ENCODE results near the gene LANCL2. TPM values are rescaled to one million over a fixed set of nuclear protein-coding genes. Genes with fewer than 3 reads are reported as not detected.

LANCL2 gene
- total and polyA plus RNA-seq, 2 of the 4 experiments (the other 2 are of a cell fraction): 11.7 to 17.9 TPM

DNA sequence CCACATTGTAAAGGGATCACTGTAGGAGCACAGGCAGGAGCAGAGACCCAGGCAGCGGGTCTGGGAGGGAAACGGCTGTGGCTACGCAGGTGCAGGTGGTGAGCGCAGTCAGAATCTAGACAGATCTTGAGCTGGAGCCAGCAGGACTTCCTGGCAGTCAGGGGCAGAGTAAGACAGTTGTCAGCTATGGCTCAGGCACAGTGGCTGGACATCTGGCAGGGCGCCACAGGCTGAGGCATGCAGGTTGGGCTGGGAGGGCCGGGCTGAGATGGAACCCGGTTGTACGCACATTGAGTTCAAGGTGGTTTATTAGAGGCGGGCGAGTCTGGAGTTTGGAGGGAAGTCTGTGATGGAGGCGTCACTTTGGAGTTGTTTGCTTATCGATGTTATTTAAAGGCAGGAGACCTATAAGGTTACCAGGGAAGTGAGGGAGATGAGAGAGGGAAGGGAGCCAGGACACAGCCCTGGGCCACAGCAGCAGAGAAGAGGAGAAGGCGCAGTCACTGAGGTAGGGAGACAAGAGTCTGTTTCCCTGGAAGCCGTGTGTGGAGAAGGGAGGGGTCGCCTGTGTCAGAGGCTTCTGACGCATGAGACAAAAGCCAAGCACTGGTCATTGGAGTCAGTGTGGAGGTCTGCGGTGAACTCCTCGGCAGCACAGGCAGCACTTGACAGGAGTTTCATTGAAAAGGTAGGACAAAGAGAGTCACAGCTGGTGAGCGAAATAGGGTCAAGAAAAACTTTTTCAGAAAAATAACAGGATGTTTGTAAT, 73.8 kb downstream of the LANCL2 start (continued):
- TF ChIP-seq, protein P1, sequence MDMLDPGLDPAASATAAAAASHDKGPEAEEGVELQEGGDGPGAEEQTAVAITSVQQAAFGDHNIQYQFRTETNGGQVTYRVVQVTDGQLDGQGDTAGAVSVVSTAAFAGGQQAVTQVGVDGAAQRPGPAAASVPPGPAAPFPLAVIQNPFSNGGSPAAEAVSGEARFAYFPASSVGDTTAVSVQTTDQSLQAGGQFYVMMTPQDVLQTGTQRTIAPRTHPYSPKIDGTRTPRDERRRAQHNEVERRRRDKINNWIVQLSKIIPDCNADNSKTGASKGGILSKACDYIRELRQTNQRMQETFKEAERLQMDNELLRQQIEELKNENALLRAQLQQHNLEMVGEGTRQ (IDR thresholded peaks at IDR 0.05; ENCODE audit: low read depth, low read length): no peak

DNA sequence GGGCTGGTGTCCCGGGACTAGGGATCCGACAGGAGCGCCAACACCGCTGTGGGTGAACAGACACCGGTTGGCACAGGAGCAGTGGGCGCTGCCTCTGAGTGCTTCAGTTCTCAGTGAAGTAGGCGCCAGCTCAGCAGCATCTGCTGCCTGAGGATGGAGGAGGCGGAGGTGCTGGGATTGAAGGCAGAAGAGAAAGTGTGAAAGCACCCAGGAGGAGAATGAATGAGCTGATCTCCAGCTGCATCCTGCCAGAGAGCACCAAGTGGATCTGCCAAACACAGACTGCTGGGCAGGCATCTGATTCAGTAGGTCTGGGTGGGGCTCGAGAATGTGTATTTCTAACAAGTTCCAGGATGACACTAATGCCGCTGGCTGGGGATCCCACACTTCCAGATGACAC, 74.5 kb downstream of the LANCL2 start:
- H3K9me3 ChIP-seq (ENCODE audit: control insufficient read depth, insufficient read depth, low read length): no peaks in the 10 kb centered on the region
- in situ Hi-C loops (cut with MboI; ENCODE audit: low sequenced_read_pairs): loop anchor here (5.0 to 25.0 kb wide), 2 partner anchors 153 to 523 kb away; partner anchors contain the start of genes MRPS17 and NIPSNAP2
- H4K8ac ChIP-seq (ENCODE audit: low read depth in 2 of 2, low read length in 2 of 2): no peak overlapping the region
- H3K14ac ChIP-seq (replicated peaks; ENCODE audit: low read depth, low read length): 0 out of 2 replicates have a peak overlapping the region, but pooled peaks have one; percentile 23
- ATAC-seq (ENCODE audit: low read depth) (no peak; the same call in 1 of the 2 replicates), DNase-seq (peak; percentile 36)
- no peaks in the 10 kb centered on the region for H3K79me1 ChIP-seq (ENCODE audit: low read depth in 1 of 2, low read length in 2 of 2)
- intact Hi-C loops (cut with micrococcal nuclease): no loop called here
- BruUV-seq (replicated peaks): no TSS peak
- no peak overlapping the region for H2BK15ac ChIP-seq (ENCODE audit: low read depth, low read length)
- H3K4me3 ChIP-seq (ENCODE audit: insufficient read depth, low read depth, low read length): no peak overlapping the region
- no peak overlapping the region for H2BK20ac ChIP-seq (ENCODE audit: low read depth, low read length)
- dilution Hi-C loops (cut with HindIII; ENCODE audit: low sequenced_read_pairs, unreplicated experiment): no loop called here
- H2AK9ac ChIP-seq (replicated peaks; ENCODE audit: low read depth, low read length, poor library complexity): no peak overlapping the region
- H3K9me1 ChIP-seq (ENCODE audit: insufficient read depth, low read length): peaks cover 4% of the 10 kb centered on the region; the same call in 1 of the 2 replicates
- no peak overlapping the region for H2BK5ac ChIP-seq (ENCODE audit: low read depth, low read length, poor library complexity, severe bottlenecking)
- no peak overlapping the region for H2AK5ac ChIP-seq (ENCODE audit: low read depth, low read length)
- no peaks in the 10 kb centered on the region for H3K27me3 ChIP-seq (ENCODE audit: control insufficient read depth, insufficient read depth, low read length)
- H3K4me1 ChIP-seq (ENCODE audit: control insufficient read depth, insufficient read depth, low read length): peaks cover 11% of the 10 kb centered on the region
- H3K36me3 ChIP-seq (ENCODE audit: control insufficient read depth, insufficient read depth, low read length): no peaks in the 10 kb centered on the region
- no peak overlapping the region for H2BK120ac ChIP-seq (ENCODE audit: low read depth, low read length)
- H3K23ac ChIP-seq (ENCODE audit: low read depth, low read length): no peak overlapping the region
- 0 out of 2 replicates have a peak overlapping the region, but pooled peaks have one; percentile 20 for H3K4ac ChIP-seq (ENCODE audit: low read depth, low read length)
- no peak for TF ChIP-seq POLR2A (IDR thresholded peaks at IDR 0.05; ENCODE audit: low read depth, low read length)
- no peak for TF ChIP-seq RAD21 (IDR thresholded peaks at IDR 0.05; ENCODE audit: low read length)
- TF ChIP-seq MAZ (IDR thresholded peaks at IDR 0.05; ENCODE audit: borderline replicate concordance, low read depth, low read length): no peak
- TF ChIP-seq BHLHE40 (IDR thresholded peaks at IDR 0.05; ENCODE audit: low read depth, low read length): no peak
- no peak for TF ChIP-seq SMC3 (IDR thresholded peaks at IDR 0.05; ENCODE audit: low read depth, low read length)
- TF ChIP-seq RCOR1 (IDR thresholded peaks at IDR 0.05; ENCODE audit: insufficient replicate concordance, low read length): no peak
- TF ChIP-seq, protein P2, sequence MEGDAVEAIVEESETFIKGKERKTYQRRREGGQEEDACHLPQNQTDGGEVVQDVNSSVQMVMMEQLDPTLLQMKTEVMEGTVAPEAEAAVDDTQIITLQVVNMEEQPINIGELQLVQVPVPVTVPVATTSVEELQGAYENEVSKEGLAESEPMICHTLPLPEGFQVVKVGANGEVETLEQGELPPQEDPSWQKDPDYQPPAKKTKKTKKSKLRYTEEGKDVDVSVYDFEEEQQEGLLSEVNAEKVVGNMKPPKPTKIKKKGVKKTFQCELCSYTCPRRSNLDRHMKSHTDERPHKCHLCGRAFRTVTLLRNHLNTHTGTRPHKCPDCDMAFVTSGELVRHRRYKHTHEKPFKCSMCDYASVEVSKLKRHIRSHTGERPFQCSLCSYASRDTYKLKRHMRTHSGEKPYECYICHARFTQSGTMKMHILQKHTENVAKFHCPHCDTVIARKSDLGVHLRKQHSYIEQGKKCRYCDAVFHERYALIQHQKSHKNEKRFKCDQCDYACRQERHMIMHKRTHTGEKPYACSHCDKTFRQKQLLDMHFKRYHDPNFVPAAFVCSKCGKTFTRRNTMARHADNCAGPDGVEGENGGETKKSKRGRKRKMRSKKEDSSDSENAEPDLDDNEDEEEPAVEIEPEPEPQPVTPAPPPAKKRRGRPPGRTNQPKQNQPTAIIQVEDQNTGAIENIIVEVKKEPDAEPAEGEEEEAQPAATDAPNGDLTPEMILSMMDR (conservative IDR thresholded peaks at IDR 0.05; ENCODE audit: low read depth, low read length): no peak
- no peak for TF ChIP-seq CHD1 (IDR thresholded peaks at IDR 0.05; ENCODE audit: low read depth, low read length)
- TF ChIP-seq FOS (IDR thresholded peaks at IDR 0.05; ENCODE audit: low read depth, low read length): no peak
- no peak overlapping the region for H3K27ac ChIP-seq (ENCODE audit: insufficient read depth, low read length)
- H4K20me1 ChIP-seq (ENCODE audit: insufficient read depth, low read length): no peaks in the 10 kb centered on the region
- no peak overlapping the region for H3K9ac ChIP-seq (ENCODE audit: low read depth, low read length)
- POLR2A ChIA-PET (ENCODE audit: unreplicated experiment): no interaction called here
- CTCF ChIA-PET: interaction anchor here (0.7 kb wide), 1 partner anchor 30 kb away, joined by 3 read pairs; no protein-coding TSS in a partner anchor
- H4K91ac ChIP-seq (ENCODE audit: insufficient read depth, low read depth, low read length): no peak overlapping the region
- peak overlapping the region; percentile 34 for H2AFZ ChIP-seq (replicated peaks; ENCODE audit: low read length, poor library complexity)
- no peak overlapping the region for H3K18ac ChIP-seq (ENCODE audit: low read depth, low read length)
- no peak overlapping the region for H3K4me2 ChIP-seq (ENCODE audit: low read depth, low read length)
- H3K56ac ChIP-seq (ENCODE audit: extremely low read depth, insufficient read depth, low read length): no peak overlapping the region
- WGBS, 2 experiments (ENCODE audit: extremely low coverage in 2 of 2, insufficient read length in 1 of 2): 75% methylated on average over 7 of the region's 10 CpGs; no CpG with 5 or more reads in 1 of the 2 experiments
- no peak overlapping the region for H4K5ac ChIP-seq (ENCODE audit: low read depth, low read length)

All from IMR-90 (cell line).